COR-L47 (cell line): Measurements from ENCODE around the gene MCC.
A peak's percentile ranks its signal among the peaks of the same experiment; 100 is the strongest.
"Not testable (repeated sequence)": the region's sequence is repeated elsewhere in the genome, so short reads cannot be mapped to it uniquely, and the experiment has no call there.

Experiments
- DNase-seq: peaks from one replicate; lab custom pipeline; 2025; lab: John Stamatoyannopoulos, UW

The MCC gene

GRCh38 chr5:113082547-113082905 lies 405.7 kb downstream of the MCC start:
- no peak for DNase-seq

DNA sequence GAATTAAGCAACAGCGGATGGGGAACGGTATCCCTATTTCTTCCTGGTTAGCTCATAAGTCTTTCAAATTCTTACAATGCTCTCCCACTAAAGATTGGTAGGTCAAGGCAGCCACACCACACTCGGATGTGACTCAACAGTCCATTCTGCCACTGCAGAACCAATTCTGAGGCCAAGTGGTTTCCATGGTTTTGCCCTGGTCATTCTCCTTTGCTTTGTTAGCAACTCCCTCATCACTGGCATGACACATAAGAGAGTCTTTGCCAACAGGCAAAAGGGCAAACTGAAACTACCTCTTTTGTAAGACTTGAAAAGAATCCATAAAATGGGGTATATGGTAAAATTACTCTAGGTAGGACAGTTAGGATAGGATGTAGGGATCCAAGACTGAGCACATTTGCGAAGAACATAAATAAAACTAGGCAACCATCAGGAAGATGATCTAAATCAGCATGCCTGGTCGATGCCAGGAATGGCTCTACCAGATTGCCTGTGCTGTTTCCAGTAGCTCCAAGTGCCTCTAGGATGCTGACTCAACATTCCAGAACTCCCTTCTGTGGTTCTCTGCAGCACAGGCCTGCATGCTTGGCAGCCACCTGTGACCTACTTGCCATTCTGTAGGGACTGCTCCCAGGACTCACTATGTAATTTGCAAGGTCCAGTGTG lies 406.2 kb downstream of the MCC start:
- no peak for DNase-seq

- no peak for DNase-seq
Measured at GRCh38 chr5:113081091-113081839, 407.0 kb downstream of the MCC start.

DNA sequence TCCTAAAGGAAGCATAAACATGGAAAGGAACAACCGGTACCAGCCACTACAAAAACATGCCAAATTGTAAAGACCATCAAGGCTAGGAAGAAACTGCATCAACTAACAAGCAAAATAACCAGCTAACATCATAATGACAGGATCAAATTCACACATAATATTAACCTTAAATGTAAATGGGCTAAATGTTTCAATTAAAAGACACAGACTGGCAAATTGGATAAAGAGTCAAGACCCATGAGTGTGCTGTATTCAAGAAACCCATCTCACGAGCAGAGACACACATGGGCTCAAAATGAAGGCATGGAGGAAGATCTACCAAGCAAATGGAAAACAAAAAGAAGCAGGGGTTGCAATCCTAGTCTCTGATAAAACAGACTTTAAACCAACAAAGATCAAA lies 411.6 kb downstream of the MCC start:
- not testable (repeated sequence) for DNase-seq

DNA sequence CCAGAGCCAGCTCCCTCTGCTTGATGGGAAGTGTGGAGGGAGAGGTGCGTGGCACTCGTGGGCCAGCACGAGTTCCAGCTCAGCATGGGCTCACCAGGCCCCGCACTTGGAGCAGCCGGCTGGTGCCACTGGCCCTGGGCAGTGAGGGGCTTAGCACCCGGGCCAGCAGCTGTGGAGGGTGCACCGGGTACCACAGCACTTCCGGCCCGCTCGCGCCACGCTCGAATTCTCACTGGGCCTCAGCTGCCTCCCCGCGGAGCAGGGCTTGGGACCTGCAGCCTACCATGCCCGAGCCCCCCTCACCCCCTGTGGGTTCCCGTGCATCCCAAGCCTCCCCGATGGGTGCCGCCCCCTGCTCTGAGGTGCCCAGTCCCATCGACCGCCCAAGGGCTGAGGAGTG lies 413.2 kb downstream of the MCC start:
- no peak for DNase-seq

- DNase-seq = not testable (repeated sequence)
Measured at GRCh38 chr5:113073629-113074034, 414.6 kb downstream of the MCC start.

GRCh38 chr5:113071401-113071800 lies 416.9 kb downstream of the MCC start:
- DNase-seq = no peak

GRCh38 chr5:113070901-113071300 lies 417.4 kb downstream of the MCC start:
- DNase-seq = no peak

DNA sequence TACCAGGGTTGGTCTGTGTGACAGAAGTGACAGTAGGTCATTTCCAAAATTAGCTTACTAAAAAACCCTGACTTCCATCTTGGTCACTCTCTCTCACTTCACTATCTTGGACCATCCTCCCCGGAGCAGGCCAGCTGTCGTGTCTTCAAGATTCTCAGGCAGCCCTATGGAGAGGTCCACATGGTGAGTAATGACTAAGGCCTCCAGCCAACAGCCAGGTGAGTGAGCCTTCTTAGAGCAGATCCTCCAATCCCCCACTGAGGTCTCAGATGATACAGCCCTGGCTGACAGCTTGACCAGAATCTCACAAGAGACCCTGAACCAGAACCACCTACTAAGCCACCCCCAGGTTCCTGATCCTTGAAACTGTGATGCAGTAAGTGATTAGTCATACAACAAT lies 419.7 kb downstream of the MCC start:
- no peak for DNase-seq

GRCh38 chr5:113067635-113068344 lies 420.5 kb downstream of the MCC start:
- DNase-seq = no peak

DNA sequence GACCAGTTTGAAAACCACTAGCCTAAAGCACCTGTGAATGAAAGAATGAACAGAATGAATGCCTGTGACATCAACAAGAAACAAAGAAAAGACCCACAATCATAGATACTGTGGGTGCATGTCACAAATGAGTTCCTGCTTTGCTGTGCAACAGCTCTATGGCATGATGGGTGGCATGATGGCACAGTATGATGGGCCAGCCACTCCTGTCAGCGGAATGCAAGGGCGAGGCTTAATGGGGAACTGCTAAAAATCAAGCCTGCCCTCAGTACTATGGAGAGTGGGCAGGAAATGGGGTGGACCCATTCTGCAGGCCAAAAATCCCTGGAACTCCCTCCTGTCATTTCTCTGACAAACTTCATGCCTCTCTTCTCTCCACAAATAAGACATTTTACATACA lies 422.6 kb downstream of the MCC start:
- DNase-seq = no peak

GRCh38 chr5:113064806-113065205 lies 423.4 kb downstream of the MCC start:
- no peak for DNase-seq

DNA sequence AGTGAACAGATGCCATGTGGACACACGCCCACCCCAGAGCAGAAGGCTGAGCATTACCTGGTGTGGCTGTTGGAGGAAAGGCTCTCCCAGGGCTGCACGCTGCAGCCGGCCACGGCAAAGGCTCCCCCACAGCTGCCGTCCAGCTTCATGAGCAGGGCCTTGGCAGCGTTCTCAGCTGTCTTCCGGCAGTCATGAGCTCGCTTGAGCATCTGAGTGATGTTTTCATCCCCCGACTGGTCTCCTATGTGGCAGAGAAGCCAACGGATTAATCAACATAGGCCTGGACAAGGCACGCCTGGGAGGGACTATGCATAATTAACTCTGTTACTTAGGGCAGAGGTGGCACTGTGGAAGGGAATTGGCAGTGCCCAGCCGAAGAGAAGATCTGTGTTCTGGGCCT lies 424.3 kb downstream of the MCC start:
- no peak for DNase-seq

GRCh38 chr5:113062869-113063508 lies 425.3 kb downstream of the MCC start:
- no peak for DNase-seq

GRCh38 chr5:113061846-113062780 lies 426.1 kb downstream of the MCC start:
- peak; percentile 75 for DNase-seq

DNA sequence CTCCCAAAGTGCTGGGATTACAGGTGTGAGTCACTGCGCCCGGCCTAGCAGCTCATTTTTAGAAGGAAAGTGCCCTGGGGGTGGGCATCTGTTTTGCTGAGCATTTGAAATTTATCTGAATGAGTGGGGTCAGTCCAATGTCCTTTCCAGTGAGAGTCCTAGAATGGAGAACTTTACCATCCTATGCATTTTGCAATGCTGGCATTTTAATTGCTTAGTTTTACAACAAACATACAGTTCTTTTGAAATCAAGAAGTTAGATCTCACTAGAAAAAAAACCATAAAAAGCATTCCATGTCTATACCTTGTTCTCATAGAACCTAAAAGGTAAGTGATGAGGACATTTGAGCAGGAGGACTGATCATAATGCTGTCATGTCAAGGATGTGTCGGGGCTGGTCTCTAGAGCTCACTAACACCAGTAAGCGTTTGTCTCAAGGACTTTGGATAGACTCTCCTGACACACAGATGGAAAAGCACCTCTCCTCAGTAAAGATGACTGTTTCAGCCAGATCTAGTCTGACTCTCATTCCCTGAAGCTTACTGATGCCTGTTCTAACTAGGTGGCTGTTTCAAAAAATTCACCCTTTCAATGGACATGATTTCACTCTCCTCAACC lies 427.7 kb downstream of the MCC start:
- no peak for DNase-seq

DNA sequence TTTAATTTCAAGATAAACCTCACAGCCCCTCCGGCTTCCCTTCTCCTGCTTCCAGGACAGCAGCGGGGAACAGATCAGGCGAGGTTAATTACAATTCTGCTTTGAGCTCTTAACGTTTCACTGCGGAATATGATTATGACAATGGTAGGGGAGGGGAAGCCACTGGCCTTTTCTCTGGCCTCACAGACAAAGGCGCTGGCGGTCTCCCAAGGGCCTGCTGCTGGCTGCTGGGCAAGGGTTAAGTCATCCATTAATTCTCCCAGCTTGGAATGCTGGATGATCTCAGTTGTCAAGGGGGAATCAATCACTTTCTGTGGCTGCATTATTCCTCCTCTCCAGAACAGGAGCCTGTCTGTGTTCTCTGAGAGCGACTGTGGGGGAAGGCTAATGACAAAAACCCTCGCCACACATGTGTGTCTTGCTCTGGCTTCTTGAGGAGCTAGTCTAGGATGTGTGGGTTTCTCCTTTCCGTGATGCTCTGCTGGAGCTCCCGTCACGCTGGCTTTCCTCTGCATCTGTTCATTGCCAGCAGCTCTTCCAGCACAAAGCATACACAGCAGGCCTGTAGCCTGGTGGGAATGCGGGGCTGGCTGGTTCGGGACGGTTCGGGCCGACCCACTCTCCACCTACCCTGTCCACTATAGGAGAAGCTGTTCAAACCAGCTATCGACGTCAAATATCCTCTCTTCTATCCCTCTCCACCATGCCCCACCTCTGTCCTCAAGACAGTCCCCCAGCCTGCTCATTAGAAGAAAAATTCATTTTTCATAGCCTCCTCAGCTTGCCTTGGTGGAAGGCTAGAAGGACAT lies 428.8 kb downstream of the MCC start:
- DNase-seq = peak; percentile 75

- DNase-seq = no peak
Measured at GRCh38 chr5:113058706-113059226, 429.5 kb downstream of the MCC start.

GRCh38 chr5:113058269-113058668 lies 430.0 kb downstream of the MCC start:
- no peak for DNase-seq

DNA sequence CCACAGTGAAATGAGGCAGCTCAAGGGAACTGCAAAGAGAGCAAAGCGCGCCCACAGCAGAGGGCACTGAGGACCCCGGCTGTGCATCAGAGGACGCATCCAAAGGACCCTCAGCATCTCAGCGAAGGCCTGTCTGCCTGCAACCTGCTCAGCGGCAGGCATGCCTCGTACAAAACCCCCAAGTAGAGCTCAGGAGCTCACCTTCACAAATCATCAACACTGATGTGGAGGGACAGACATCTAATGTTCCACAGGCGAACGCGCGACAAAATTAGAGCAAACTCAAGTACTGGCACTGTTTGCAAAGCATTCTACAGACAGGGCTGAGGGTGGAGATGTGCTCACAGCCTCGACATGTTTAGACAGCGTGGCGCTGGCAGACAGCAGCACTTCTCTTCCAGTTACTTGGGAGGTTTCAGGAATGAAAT lies 430.7 kb downstream of the MCC start:
- DNase-seq = no peak
